Lower lobe of right lung (tissue), 2 donors: ENCODE measurements around the gene LACRT. TPM values are rescaled to one million over a fixed set of nuclear protein-coding genes. Genes with fewer than 3 reads are reported as not detected.
"Not testable (repeated sequence)": the region's sequence is repeated elsewhere in the genome, so short reads cannot be mapped to it uniquely, and the experiment has no call there.

Experiments used
- ATAC-seq, 2 donors: fragments of 200-7000 bp; cut with Tn5 transposase; one replicate each; pipeline ENCODE4 v1.9.1; 2020 to 2022; ENCODE audit warnings: mild to moderate bottlenecking in 2 of 2, moderate library complexity in 2 of 2
- DNase-seq: peaks from one replicate; pipeline ENCODE4 v3.0.0-alpha.2; 2020
- H3K27ac ChIP-seq: fragments of 200-600 bp; one replicate; pipeline ENCODE4 v1.8.0; 2022
- H3K27me3 ChIP-seq: fragments of 200-600 bp; one replicate; pipeline ENCODE4 v1.8.0; 2022; ENCODE audit warnings: low read depth
- H3K36me3 ChIP-seq: fragments of 200-600 bp; one replicate; pipeline ENCODE4 v1.8.0; 2022; ENCODE audit warnings: mild to moderate bottlenecking
- H3K4me1 ChIP-seq: fragments of 200-600 bp; one replicate; pipeline ENCODE4 v1.8.0; 2022
- H3K4me3 ChIP-seq: fragments of 200-600 bp; one replicate; pipeline ENCODE4 v1.8.0; 2022; ENCODE audit warnings: mild to moderate bottlenecking
- H3K9me3 ChIP-seq: fragments of 200-600 bp; one replicate; pipeline ENCODE4 v1.8.0; 2022
- intact Hi-C: fragments of 100-400 bp; cut with DNase I; formaldehyde crosslinking; loops from one replicate; pipeline ENCODE4 v1.11.0; 2022
- total RNA-seq: library from RNA; stranded (reverse); fragmentation: NEBNext Ultra II Directional; extraction: Animal tissue kit (Norgen Biotek cat#: 25700); gene quantifications from one replicate; pipeline ENCODE4 v1.2.1, GENCODE V29; 2021
- TF ChIP-seq, protein P1 (sequence below): fragments of 200-600 bp; IDR thresholded peaks from one replicate; pipeline ENCODE4 v1.8.0; 2022; ENCODE audit warnings: antibody characterized with exemption, mild to moderate bottlenecking
- donor health status: DM: no; HTN: yes; CAD: no; lungs with severe emphysema.

The LACRT gene
- total RNA-seq, 1 donor from 2014 or later: not detected

GRCh38 chr12:54667945-54668344 lies 33.2 kb upstream of the LACRT start:
- no peaks in the 10 kb centered on the region for H3K4me1 ChIP-seq
- TF ChIP-seq, protein P1, sequence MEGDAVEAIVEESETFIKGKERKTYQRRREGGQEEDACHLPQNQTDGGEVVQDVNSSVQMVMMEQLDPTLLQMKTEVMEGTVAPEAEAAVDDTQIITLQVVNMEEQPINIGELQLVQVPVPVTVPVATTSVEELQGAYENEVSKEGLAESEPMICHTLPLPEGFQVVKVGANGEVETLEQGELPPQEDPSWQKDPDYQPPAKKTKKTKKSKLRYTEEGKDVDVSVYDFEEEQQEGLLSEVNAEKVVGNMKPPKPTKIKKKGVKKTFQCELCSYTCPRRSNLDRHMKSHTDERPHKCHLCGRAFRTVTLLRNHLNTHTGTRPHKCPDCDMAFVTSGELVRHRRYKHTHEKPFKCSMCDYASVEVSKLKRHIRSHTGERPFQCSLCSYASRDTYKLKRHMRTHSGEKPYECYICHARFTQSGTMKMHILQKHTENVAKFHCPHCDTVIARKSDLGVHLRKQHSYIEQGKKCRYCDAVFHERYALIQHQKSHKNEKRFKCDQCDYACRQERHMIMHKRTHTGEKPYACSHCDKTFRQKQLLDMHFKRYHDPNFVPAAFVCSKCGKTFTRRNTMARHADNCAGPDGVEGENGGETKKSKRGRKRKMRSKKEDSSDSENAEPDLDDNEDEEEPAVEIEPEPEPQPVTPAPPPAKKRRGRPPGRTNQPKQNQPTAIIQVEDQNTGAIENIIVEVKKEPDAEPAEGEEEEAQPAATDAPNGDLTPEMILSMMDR: no peak
- intact Hi-C loops: no loop called here
- H3K27ac ChIP-seq: no peak overlapping the region
- no peak overlapping the region for H3K4me3 ChIP-seq
- no peaks in the 10 kb centered on the region for H3K36me3 ChIP-seq
- DNase-seq (no peak), ATAC-seq (no peak)
- no peaks in the 10 kb centered on the region for H3K27me3 ChIP-seq
- H3K9me3 ChIP-seq: no peaks in the 10 kb centered on the region

- Histone ChIP-seq H3K36me3 (no peaks in the 10 kb centered on the region), H3K9me3 (no peaks in the 10 kb centered on the region), H3K27me3 (no peaks in the 10 kb centered on the region), H3K27ac (no peak overlapping the region), H3K4me1 (no peaks in the 10 kb centered on the region), H3K4me3 (no peak overlapping the region)
- DNase-seq: no peak
- no peak for ATAC-seq
- TF ChIP-seq, protein P1: no peak
- intact Hi-C loops: no loop called here
These were observed 31.3 kb upstream of the LACRT start for GRCh38 chr12:54666008-54666407.

DNA sequence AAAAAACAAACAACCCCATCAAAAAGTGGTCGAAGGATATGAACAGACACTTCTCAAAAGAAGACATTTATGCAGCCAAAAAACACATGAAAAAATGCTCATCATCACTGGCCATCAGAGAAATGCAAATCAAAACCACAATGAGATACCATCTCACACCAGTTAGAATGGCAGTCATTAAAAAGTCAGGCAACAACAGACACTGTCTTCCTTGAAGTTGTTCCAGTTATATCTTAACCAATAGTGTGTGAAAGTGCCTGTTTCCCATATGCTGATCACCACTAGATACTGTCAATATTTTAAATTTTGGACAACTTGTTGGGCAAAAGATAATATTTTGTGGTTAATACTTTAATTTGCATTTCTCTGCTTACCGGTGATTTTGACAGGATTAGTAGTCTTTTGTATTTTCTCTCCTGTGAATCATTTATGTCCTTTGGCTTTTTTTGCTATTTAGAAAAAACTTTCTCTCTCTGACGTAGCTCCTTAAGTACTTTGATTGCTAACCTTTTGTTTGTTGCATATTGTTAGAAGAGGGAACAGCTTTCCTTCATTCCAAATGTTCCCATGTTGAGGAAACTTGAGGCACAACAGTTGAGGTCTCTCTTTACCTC lies 30.4 kb upstream of the LACRT start:
- H3K27me3 ChIP-seq, DNase-seq, H3K27ac ChIP-seq, intact Hi-C loops, H3K4me1 ChIP-seq, H3K36me3 ChIP-seq, H3K9me3 ChIP-seq, H3K4me3 ChIP-seq, ATAC-seq: not testable (repeated sequence)

DNA sequence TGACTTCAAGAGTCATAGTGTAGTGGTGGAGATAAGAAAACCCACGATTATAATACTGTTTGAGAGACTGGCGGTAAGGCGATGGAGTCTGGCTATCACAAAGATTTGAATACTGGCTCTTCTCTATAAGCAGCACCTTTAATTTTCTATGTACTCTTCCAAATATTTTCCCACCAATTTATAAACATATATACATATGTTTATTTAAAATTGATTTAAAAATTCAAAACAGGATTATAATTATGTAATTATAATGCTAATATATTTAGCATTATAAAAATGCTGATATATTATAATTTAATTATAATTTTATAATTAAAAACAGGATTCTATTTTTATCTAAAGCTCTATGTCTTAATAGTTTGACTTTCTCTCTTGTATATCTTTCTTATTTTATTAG lies 28.9 kb upstream of the LACRT start:
- Histone ChIP-seq H3K27ac (no peak overlapping the region), H3K27me3 (no peaks in the 10 kb centered on the region), H3K4me1 (no peaks in the 10 kb centered on the region), H3K4me3 (no peak overlapping the region), H3K36me3 (no peaks in the 10 kb centered on the region), H3K9me3 (no peaks in the 10 kb centered on the region)
- ATAC-seq (no peak), DNase-seq (no peak)
- intact Hi-C loops: no loop called here
- TF ChIP-seq, protein P1: no peak

DNA sequence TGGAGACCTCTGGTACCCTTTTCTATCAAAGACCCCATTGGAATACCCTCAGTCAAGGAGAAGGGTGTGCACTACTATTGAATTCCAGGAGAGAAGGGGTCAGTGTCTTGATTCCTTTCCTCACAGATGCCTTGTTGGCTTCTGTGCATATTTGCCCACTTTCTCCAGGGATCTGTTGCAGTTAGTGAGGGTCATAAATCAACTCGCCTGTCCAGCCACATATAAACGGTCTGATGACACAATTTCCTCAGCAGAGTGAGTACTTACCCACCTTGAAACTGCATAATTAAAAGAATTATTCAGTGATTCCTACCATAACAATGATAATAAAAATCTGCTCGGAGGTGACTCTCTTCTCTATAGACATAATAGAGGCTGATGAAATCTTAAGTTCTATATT lies 27.3 kb upstream of the LACRT start:
- no peak for DNase-seq
- ATAC-seq: no peak
- no peak overlapping the region for H3K27ac ChIP-seq

DNA sequence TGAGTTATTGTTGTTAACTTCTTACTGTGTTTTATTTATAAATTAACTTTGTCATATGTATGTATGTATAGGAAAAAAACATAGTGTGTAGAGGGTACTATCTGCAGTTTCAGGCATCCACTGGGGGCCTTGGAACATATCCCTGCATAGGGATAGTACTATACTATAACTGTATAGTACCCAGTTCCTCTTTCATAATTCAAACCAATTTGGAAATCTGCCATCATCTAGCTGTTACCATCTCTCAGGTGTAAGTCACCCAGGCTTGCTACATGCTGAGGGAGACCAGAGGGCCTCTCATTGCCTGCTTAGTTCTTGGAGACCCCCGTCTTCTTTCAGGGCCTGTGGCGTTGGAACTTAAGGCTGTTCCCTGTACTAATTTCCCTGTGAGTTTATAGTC lies 26.4 kb upstream of the LACRT start:
- H3K27ac ChIP-seq: no peak overlapping the region
- no peaks in the 10 kb centered on the region for H3K36me3 ChIP-seq
- intact Hi-C loops: no loop called here
- no peaks in the 10 kb centered on the region for H3K4me1 ChIP-seq
- no peaks in the 10 kb centered on the region for H3K27me3 ChIP-seq
- DNase-seq: no peak
- no peak overlapping the region for H3K4me3 ChIP-seq
- TF ChIP-seq, protein P1: no peak
- no peaks in the 10 kb centered on the region for H3K9me3 ChIP-seq
- no peak for ATAC-seq

More for the DNA sequence above, 27.3 kb upstream of the LACRT start:
- Histone ChIP-seq H3K4me1 (no peaks in the 10 kb centered on the region), H3K27me3 (no peaks in the 10 kb centered on the region), H3K9me3 (no peaks in the 10 kb centered on the region), H3K36me3 (no peaks in the 10 kb centered on the region), H3K4me3 (no peak overlapping the region)
- TF ChIP-seq, protein P1: no peak
- intact Hi-C loops: no loop called here
